HEK293 (cell line): ENCODE data around the gene MALRD1.

Source experiments
- CTCF ChIA-PET: fragments of 350-600 bp; formaldehyde crosslinking; extraction: SDS; loops from one replicate; lab custom pipeline; 2021; ENCODE audit warnings: antibody characterized with exemption; lab: Yijun Ruan, JAX
- POLR2A ChIA-PET: fragments of 300-600 bp; formaldehyde crosslinking; extraction: SDS; loops from one replicate; lab custom pipeline; 2020; ENCODE audit warnings: antibody characterized with exemption, inconsistent platforms; lab: Yijun Ruan, JAX
- H3K27ac ChIP-seq: fragments of 200-500 bp; sonication (Bioruptor generic); 2 replicates; pipeline ENCODE4 v1.5.1; 2014; ENCODE audit warnings: low read depth, low read length, control low read depth, inconsistent platforms; ENCODE audit errors: extremely low read depth
- H3K36me3 ChIP-seq, 2 experiments: fragments of 200-500 bp in 1 of 2; sonication (Bioruptor generic) in 1 of 2; 1 replicate in 1 of 2; 2 replicates in 1 of 2; pipeline ENCODE4 v1.5.1; 2014 to 2017; ENCODE audit warnings: inconsistent platforms in 2 of 2, low read length in 2 of 2; ENCODE audit not compliant: control insufficient read depth in 2 of 2, insufficient read depth in 1 of 2
- H3K4me1 ChIP-seq: fragments of 200-500 bp; sonication (Bioruptor generic); 2 replicates; pipeline ENCODE4 v1.5.1; 2014; ENCODE audit warnings: mild to moderate bottlenecking, low read length, inconsistent platforms; ENCODE audit not compliant: control insufficient read depth, insufficient read depth
- H3K4me3 ChIP-seq: 2 replicates; pipeline ENCODE4 v1.5.1; 2011; ENCODE audit warnings: low read depth, mild to moderate bottlenecking, control low read depth, low read length, moderate library complexity
- H3K9me3 ChIP-seq: fragments of 200-500 bp; sonication (Bioruptor generic); 2 replicates; pipeline ENCODE4 v1.5.1; 2014; ENCODE audit warnings: low read depth, low read length, inconsistent platforms; ENCODE audit not compliant: control insufficient read depth, insufficient read depth
- BCL6B ChIP-seq: fragments of 450-650 bp; formaldehyde crosslinking; IDR thresholded peaks from 2 replicates; pipeline ENCODE4 v1.5.1; 2017; ENCODE audit warnings: missing biosample characterization, missing genetic modification characterization
- FEZF1 ChIP-seq: fragments of 450-650 bp; formaldehyde crosslinking; IDR thresholded peaks from 2 replicates; pipeline ENCODE4 v1.5.1; 2016; ENCODE audit warnings: missing biosample characterization, missing genetic modification characterization
- KLF8 ChIP-seq: fragments of 450-650 bp; formaldehyde crosslinking; IDR thresholded peaks from 2 replicates; pipeline ENCODE4 v1.5.1; 2016; ENCODE audit warnings: missing biosample characterization, missing genetic modification characterization
- OSR2 ChIP-seq: fragments of 450-650 bp; formaldehyde crosslinking; IDR thresholded peaks from 2 replicates; pipeline ENCODE4 v1.5.1; 2016; ENCODE audit warnings: missing biosample characterization, missing genetic modification characterization
- OVOL3 ChIP-seq: fragments of 450-650 bp; formaldehyde crosslinking; IDR thresholded peaks from 2 replicates; pipeline ENCODE4 v1.5.1; 2016; ENCODE audit warnings: missing biosample characterization, missing genetic modification characterization
- PRDM10 ChIP-seq: fragments of 450-650 bp; formaldehyde crosslinking; IDR thresholded peaks from 2 replicates; pipeline ENCODE4 v1.5.1; 2016; ENCODE audit warnings: missing biosample characterization, missing genetic modification characterization
- YY1 ChIP-seq: fragments of 450-650 bp; formaldehyde crosslinking; IDR thresholded peaks from 2 replicates; pipeline ENCODE4 v1.5.1; 2018; ENCODE audit warnings: missing biosample characterization, missing genetic modification characterization
- ZFHX2 ChIP-seq: fragments of 450-650 bp; formaldehyde crosslinking; conservative IDR thresholded peaks from 2 replicates; pipeline ENCODE4 v1.5.1; 2016; ENCODE audit warnings: missing biosample characterization, missing genetic modification characterization
- ZNF146 ChIP-seq: fragments of 450-650 bp; formaldehyde crosslinking; IDR thresholded peaks from 2 replicates; pipeline ENCODE4 v1.5.1; 2016; ENCODE audit warnings: missing biosample characterization, missing genetic modification characterization
- ZNF148 ChIP-seq: fragments of 450-650 bp; formaldehyde crosslinking; IDR thresholded peaks from 2 replicates; pipeline ENCODE4 v1.5.0; 2017; ENCODE audit warnings: missing biosample characterization, missing genetic modification characterization, borderline replicate concordance
- ZNF16 ChIP-seq: fragments of 450-650 bp; formaldehyde crosslinking; IDR thresholded peaks from 2 replicates; pipeline ENCODE4 v1.5.1; 2016; ENCODE audit warnings: low read depth, missing biosample characterization, missing genetic modification characterization
- ZNF311 ChIP-seq: fragments of 450-650 bp; formaldehyde crosslinking; IDR thresholded peaks from 2 replicates; pipeline ENCODE4 v1.5.1; 2017; ENCODE audit warnings: missing biosample characterization, missing genetic modification characterization, borderline replicate concordance
- ZNF530 ChIP-seq: fragments of 450-650 bp; formaldehyde crosslinking; IDR thresholded peaks from 2 replicates; pipeline ENCODE4 v1.5.1; 2016; ENCODE audit warnings: low read depth, missing biosample characterization, missing genetic modification characterization
- ZNF548 ChIP-seq: fragments of 450-650 bp; formaldehyde crosslinking; IDR thresholded peaks from 2 replicates; pipeline ENCODE4 v1.5.1; 2016; ENCODE audit warnings: missing biosample characterization, missing genetic modification characterization
- ZNF596 ChIP-seq: fragments of 450-650 bp; IDR thresholded peaks from 2 replicates; pipeline ENCODE4 v1.5.0; 2018; ENCODE audit warnings: missing biosample characterization, mild to moderate bottlenecking, missing genetic modification characterization, moderate library complexity
- ZSCAN18 ChIP-seq: fragments of 450-650 bp; formaldehyde crosslinking; IDR thresholded peaks from 2 replicates; pipeline ENCODE4 v1.5.1; 2016; ENCODE audit warnings: missing biosample characterization, missing genetic modification characterization
- ZSCAN23 ChIP-seq: fragments of 450-650 bp; formaldehyde crosslinking; IDR thresholded peaks from 2 replicates; pipeline ENCODE4 v1.5.1; 2016; ENCODE audit warnings: missing biosample characterization, missing genetic modification characterization

MALRD1 gene

GRCh38 chr10:19316204-19316870 lies 267.7 kb downstream of the MALRD1 start:
- no peaks in the 10 kb centered on the region for H3K4me1 ChIP-seq
- ChIA-PET CTCF (no interaction called here), POLR2A (no interaction called here)
- no peaks in the 10 kb centered on the region for H3K36me3 ChIP-seq
- H3K4me3 ChIP-seq: no peak overlapping the region
- TF ChIP-seq OSR2 (tag by site-specific recombination) (no peak), ZNF596 (no peak), ZNF530 (no peak)
- TF ChIP-seq, all 188 proteins: peak for 0
- H3K9me3 ChIP-seq: no peaks in the 10 kb centered on the region
- H3K27ac ChIP-seq: no peak overlapping the region

- Histone ChIP-seq H3K4me1 (no peaks in the 10 kb centered on the region), H3K9me3 (no peaks in the 10 kb centered on the region), H3K36me3 (no peaks in the 10 kb centered on the region), H3K4me3 (no peak overlapping the region), H3K27ac (no peak overlapping the region)
- TF ChIP-seq ZNF146 (tag by site-specific recombination): no peak
- no peak for TF ChIP-seq YY1
- TF ChIP-seq ZFHX2: no peak
- TF ChIP-seq ZSCAN18 (tag by site-specific recombination): no peak
- TF ChIP-seq ZSCAN23: no peak
- TF ChIP-seq FEZF1 (tag by site-specific recombination): no peak
- TF ChIP-seq ZNF16 (tag by site-specific recombination): no peak
- no peak for TF ChIP-seq OVOL3 (tag by site-specific recombination)
- no peak for TF ChIP-seq KLF8
- TF ChIP-seq ZNF311 (tag by site-specific recombination): no peak
- no peak for TF ChIP-seq PRDM10 (tag by site-specific recombination)
- no peak for TF ChIP-seq ZNF548 (tag by site-specific recombination)
- no peak for TF ChIP-seq BCL6B (tag by site-specific recombination)
- no peak for TF ChIP-seq ZNF148
- POLR2A ChIA-PET: no interaction called here
- CTCF ChIA-PET: no interaction called here
Observed at GRCh38 chr10:19317952-19318351, 269.4 kb downstream of the MALRD1 start.
